Brain microvascular endothelial cell (primary cell): Measurements from ENCODE around the gene SAMD3.

Source experiments
- DNase-seq: peaks from one replicate; pipeline ENCODE4 v3.0.0-alpha.2; 2020
- H3K27ac ChIP-seq: fragments of 250-450 bp; sonication (Bioruptor Pico); 2 replicates; pipeline ENCODE4 v1.5.1; 2020; ENCODE audit warnings: mild to moderate bottlenecking, moderate library complexity
- H3K27me3 ChIP-seq: fragments of 250-450 bp; sonication (Bioruptor Pico); replicated peaks from 2 replicates; pipeline ENCODE4 v1.5.1; 2020; ENCODE audit warnings: mild to moderate bottlenecking
- H3K36me3 ChIP-seq: fragments of 250-450 bp; sonication (Bioruptor Pico); replicated peaks from 2 replicates; pipeline ENCODE4 v1.5.1; 2020; ENCODE audit warnings: mild to moderate bottlenecking
- H3K4me3 ChIP-seq: 2 replicates; pipeline ENCODE4 v1.5.1; 2011; ENCODE audit warnings: low read depth, mild to moderate bottlenecking, control low read depth, low read length, moderate library complexity
- in situ Hi-C: cut with HindIII; loops from 2 replicates; pipeline ENCODE4 v1.10.0; 2017; ENCODE audit warnings: low sequenced_read_pairs, low pct_ligation_motif_present
- TF ChIP-seq, protein P1 (sequence below): IDR thresholded peaks from 2 replicates; pipeline ENCODE4 v1.5.1; 2011; ENCODE audit warnings: low read depth, mild to moderate bottlenecking, moderate library complexity, low read length, control low read depth, inconsistent platforms; ENCODE audit errors: missing control alignments

The SAMD3 gene

DNA sequence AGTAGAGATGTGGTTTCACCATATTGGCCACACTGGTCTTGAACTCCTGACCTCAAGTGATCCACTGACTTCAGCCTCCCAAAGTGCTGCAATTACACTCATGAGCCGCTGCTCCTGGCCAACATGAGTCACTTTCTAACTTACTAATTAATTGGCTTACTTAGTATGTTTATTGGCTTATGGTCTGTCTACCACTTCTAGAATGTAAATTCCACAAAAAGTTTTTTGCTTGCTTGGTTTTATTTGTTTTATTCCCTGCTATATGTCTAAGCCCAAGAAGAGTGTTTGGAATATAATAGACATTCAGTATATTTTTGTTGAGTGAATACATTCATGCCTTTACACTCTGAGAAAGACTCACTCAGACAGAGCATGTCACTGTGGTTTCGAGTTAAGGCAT is 86.0 kb downstream of the SAMD3 start:
- in situ Hi-C loops = no loop called here

DNA sequence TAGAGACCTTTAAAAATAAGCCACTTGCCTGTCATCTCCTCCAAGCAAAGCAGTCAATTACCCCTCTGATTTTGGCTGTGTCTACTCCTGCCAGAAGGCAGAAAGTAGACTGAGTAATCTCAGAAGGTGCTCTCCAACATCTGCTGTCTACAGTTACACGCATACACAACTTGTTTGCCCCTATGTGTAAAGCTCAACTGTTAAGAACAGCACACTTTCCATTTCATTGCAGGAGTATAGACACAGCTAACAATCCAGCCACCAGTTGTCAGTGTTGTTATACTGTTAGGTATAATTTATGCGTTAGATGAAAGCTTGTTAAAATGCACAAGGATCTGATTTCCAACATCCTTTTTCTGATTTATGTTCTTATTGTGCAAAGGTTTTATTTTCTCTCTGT is 88.2 kb downstream of the SAMD3 start:
- Histone ChIP-seq H3K27me3 (no peaks in the 10 kb centered on the region), H3K36me3 (no peaks in the 10 kb centered on the region), H3K4me3 (no peak overlapping the region), H3K27ac (no peak overlapping the region)
- TF ChIP-seq, protein P1, sequence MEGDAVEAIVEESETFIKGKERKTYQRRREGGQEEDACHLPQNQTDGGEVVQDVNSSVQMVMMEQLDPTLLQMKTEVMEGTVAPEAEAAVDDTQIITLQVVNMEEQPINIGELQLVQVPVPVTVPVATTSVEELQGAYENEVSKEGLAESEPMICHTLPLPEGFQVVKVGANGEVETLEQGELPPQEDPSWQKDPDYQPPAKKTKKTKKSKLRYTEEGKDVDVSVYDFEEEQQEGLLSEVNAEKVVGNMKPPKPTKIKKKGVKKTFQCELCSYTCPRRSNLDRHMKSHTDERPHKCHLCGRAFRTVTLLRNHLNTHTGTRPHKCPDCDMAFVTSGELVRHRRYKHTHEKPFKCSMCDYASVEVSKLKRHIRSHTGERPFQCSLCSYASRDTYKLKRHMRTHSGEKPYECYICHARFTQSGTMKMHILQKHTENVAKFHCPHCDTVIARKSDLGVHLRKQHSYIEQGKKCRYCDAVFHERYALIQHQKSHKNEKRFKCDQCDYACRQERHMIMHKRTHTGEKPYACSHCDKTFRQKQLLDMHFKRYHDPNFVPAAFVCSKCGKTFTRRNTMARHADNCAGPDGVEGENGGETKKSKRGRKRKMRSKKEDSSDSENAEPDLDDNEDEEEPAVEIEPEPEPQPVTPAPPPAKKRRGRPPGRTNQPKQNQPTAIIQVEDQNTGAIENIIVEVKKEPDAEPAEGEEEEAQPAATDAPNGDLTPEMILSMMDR = no peak
- no peak for DNase-seq
- in situ Hi-C loops = no loop called here

More for the DNA sequence above, 86.0 kb downstream of the SAMD3 start:
- H3K4me3 ChIP-seq = no peak overlapping the region
- H3K27me3 ChIP-seq = no peaks in the 10 kb centered on the region
- no peak for DNase-seq
- TF ChIP-seq, protein P1 = no peak
- H3K36me3 ChIP-seq = no peaks in the 10 kb centered on the region
- no peak overlapping the region for H3K27ac ChIP-seq

DNA sequence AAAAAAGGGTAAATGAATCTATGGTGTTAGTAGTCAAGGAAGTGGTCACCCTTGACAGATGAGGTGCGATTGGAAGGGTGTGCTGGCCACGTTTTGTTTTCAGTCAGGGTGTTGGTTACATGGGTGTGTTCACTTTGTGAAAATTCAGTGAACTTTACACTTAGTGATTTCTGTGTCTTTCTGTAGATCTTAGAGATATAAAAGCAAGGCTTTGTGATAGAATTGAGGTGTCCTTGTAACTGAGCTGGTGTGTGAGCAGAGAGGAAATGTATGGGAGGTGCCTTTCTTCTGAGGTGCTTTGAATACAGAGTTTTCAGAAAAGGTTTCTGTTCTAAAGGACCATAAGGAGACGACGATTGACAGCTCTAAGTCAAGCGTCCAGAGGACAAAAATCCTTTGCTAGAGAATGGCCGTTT is 90.5 kb downstream of the SAMD3 start:
- in situ Hi-C loops = no loop called here
- Histone ChIP-seq H3K27me3 (no peaks in the 10 kb centered on the region), H3K36me3 (no peaks in the 10 kb centered on the region), H3K4me3 (no peak overlapping the region), H3K27ac (no peak overlapping the region)
- DNase-seq = no peak
- TF ChIP-seq, protein P1 = no peak

DNA sequence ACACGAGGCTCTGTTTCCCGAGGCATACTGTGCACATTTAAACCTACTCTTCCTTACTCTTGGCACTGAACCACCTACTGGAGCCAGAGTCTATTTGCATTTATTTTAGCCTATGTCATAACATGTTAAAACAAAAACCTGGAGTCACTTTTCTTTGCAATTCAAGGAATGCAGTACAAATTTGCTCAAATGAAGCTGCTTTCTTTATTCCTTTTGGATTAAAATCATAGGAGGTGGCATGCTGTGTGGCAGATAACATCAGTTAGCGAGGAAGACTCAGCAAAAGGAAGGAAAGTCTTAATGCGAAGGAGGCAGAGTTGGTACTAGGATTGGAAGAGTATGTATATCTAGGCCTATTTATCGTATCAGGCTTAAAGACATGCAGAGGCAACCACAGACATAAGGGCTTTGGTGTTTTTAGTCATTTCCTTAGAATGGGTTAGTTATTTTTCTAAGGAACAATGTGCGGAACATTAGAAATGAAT is 92.9 kb downstream of the SAMD3 start:
- Histone ChIP-seq H3K27ac (peak overlapping the region; percentile 41), H3K36me3 (no peaks in the 10 kb centered on the region), H3K4me3 (no peak overlapping the region), H3K27me3 (no peaks in the 10 kb centered on the region)
- TF ChIP-seq, protein P1 = peak; percentile 10
- in situ Hi-C loops = no loop called here
- peak; percentile 57 for DNase-seq

DNA sequence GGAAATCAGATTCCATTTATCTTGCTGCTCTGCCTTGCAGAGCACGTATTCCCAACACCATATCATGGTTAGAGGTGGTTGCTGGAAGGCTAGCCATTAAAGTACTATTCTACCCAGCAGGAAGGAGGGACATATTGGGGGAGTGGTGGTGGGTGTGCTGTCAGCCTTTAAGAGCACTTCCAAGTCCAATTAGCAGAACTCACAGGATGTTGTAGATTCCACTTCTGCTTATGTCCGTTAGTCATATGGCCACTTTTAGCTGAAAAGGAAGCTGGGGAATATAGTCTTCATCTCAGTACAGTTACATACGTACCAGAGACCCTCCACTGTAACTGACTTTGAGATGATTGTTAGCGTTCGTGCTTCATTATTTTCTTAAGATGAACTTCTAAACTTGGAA is 94.4 kb downstream of the SAMD3 start:
- no peak for DNase-seq
- Histone ChIP-seq H3K4me3 (no peak overlapping the region), H3K36me3 (no peaks in the 10 kb centered on the region), H3K27me3 (no peaks in the 10 kb centered on the region), H3K27ac (no peak overlapping the region)
- TF ChIP-seq, protein P1 = no peak
- in situ Hi-C loops = no loop called here

DNA sequence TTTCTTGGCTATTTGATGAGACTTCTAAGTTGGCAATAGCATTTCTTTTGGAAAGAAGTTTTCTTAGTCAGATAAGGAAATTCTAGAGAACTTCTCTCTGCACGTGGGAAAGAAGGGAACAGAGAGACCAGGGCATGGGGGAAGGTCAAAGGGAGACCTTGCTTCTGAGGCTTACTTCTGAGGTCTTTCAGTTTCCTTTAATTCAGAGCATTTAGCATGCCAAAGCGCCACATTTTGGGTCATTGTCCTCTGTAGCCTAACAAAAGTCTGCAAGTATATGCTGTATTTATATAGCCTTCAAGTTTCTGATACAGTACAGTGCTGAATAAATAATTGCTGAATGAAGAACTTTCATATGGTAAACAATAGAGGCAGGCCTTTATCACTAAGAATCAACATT is 95.6 kb downstream of the SAMD3 start:
- Histone ChIP-seq H3K4me3 (no peak overlapping the region), H3K27me3 (no peaks in the 10 kb centered on the region), H3K27ac (no peak overlapping the region), H3K36me3 (no peaks in the 10 kb centered on the region)
- TF ChIP-seq, protein P1 = no peak
- in situ Hi-C loops = no loop called here
- no peak for DNase-seq
